ENCODE results near the gene CNN1.

DNA sequence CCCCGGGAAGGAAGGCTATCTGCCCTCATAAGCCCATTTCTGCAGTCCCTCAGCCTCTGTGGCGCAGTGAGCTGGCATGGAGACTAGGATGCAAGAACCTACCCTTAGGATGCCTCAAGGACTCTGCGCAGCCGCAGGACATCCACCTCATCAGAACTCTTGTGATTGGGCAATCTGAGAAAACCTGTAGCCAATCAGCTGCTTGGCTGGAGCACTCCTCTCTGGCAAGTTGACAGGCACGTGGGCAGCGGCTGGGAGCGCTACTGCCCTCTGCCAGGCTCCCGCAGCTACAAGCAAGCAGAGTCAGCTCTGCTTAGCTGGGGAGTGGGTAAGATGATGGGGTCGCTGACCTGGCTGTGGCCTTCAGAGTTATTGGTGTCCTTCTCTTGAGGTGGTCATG lies 8.2 kb upstream of the CNN1 start:
- TF ChIP-seq, protein P1, sequence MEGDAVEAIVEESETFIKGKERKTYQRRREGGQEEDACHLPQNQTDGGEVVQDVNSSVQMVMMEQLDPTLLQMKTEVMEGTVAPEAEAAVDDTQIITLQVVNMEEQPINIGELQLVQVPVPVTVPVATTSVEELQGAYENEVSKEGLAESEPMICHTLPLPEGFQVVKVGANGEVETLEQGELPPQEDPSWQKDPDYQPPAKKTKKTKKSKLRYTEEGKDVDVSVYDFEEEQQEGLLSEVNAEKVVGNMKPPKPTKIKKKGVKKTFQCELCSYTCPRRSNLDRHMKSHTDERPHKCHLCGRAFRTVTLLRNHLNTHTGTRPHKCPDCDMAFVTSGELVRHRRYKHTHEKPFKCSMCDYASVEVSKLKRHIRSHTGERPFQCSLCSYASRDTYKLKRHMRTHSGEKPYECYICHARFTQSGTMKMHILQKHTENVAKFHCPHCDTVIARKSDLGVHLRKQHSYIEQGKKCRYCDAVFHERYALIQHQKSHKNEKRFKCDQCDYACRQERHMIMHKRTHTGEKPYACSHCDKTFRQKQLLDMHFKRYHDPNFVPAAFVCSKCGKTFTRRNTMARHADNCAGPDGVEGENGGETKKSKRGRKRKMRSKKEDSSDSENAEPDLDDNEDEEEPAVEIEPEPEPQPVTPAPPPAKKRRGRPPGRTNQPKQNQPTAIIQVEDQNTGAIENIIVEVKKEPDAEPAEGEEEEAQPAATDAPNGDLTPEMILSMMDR (conservative IDR thresholded peaks at IDR 0.05; ENCODE audit: low read depth, low read length): peak; percentile 34
- TF ChIP-seq SMC3 (IDR thresholded peaks at IDR 0.05; ENCODE audit: low read depth, low read length) (no peak), POLR2A (IDR thresholded peaks at IDR 0.05; ENCODE audit: low read depth, low read length) (no peak), RCOR1 (IDR thresholded peaks at IDR 0.05; ENCODE audit: insufficient replicate concordance, low read length) (no peak), RAD21 (IDR thresholded peaks at IDR 0.05; ENCODE audit: low read length) (no peak), MAFK (IDR thresholded peaks at IDR 0.05; ENCODE audit: low read depth, low read length) (no peak), CEBPB (IDR thresholded peaks at IDR 0.05; ENCODE audit: low read depth, low read length) (peak; percentile 90), FOS (IDR thresholded peaks at IDR 0.05; ENCODE audit: low read depth, low read length) (no peak), MXI1 (IDR thresholded peaks at IDR 0.05; ENCODE audit: borderline replicate concordance, low read depth, low read length) (peak; percentile 52; the same call in 1 of the 2 replicates), ELK1 (IDR thresholded peaks at IDR 0.05; ENCODE audit: borderline replicate concordance, low read depth, low read length) (no peak), RFX5 (IDR thresholded peaks at IDR 0.05; ENCODE audit: low read depth, low read length) (no peak), BHLHE40 (IDR thresholded peaks at IDR 0.05; ENCODE audit: low read depth, low read length) (peak; percentile 88)
- TF ChIP-seq, protein P2, sequence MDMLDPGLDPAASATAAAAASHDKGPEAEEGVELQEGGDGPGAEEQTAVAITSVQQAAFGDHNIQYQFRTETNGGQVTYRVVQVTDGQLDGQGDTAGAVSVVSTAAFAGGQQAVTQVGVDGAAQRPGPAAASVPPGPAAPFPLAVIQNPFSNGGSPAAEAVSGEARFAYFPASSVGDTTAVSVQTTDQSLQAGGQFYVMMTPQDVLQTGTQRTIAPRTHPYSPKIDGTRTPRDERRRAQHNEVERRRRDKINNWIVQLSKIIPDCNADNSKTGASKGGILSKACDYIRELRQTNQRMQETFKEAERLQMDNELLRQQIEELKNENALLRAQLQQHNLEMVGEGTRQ (IDR thresholded peaks at IDR 0.05; ENCODE audit: low read depth, low read length): peak; percentile 80

Data from IMR-90 (cell line).